Measurements from ENCODE around the gene MOV10L1.

- TF ChIP-seq POLR2A (IDR thresholded peaks at IDR 0.05) = no peak
- TF ChIP-seq, protein P1, sequence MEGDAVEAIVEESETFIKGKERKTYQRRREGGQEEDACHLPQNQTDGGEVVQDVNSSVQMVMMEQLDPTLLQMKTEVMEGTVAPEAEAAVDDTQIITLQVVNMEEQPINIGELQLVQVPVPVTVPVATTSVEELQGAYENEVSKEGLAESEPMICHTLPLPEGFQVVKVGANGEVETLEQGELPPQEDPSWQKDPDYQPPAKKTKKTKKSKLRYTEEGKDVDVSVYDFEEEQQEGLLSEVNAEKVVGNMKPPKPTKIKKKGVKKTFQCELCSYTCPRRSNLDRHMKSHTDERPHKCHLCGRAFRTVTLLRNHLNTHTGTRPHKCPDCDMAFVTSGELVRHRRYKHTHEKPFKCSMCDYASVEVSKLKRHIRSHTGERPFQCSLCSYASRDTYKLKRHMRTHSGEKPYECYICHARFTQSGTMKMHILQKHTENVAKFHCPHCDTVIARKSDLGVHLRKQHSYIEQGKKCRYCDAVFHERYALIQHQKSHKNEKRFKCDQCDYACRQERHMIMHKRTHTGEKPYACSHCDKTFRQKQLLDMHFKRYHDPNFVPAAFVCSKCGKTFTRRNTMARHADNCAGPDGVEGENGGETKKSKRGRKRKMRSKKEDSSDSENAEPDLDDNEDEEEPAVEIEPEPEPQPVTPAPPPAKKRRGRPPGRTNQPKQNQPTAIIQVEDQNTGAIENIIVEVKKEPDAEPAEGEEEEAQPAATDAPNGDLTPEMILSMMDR (IDR thresholded peaks at IDR 0.05) = no peak
Observed at GRCh38 chr22:50102946-50103345, 13.1 kb downstream of the MOV10L1 start.
